IPS-15b (cell line): ENCODE results near the gene FGF22.

ENCODE experiments used
- H3K27me3 ChIP-seq: one replicate; pipeline ENCODE4 v1.6.1; 2013; ENCODE audit warnings: low read length; ENCODE audit not compliant: control insufficient read depth, insufficient read depth
- H3K36me3 ChIP-seq: one replicate; pipeline ENCODE4 v1.6.1; 2013; ENCODE audit warnings: low read length; ENCODE audit not compliant: control insufficient read depth, insufficient read depth
- H3K4me1 ChIP-seq: one replicate; pipeline ENCODE4 v1.6.1; 2013; ENCODE audit warnings: mild to moderate bottlenecking, low read length; ENCODE audit not compliant: control insufficient read depth, insufficient read depth
- H3K4me3 ChIP-seq: one replicate; pipeline ENCODE4 v1.5.1; 2013; ENCODE audit warnings: low read depth, low read length
- H3K9ac ChIP-seq: one replicate; pipeline ENCODE4 v1.6.1; 2013; ENCODE audit warnings: low read depth, mild to moderate bottlenecking, low read length
- H3K9me3 ChIP-seq: one replicate; pipeline ENCODE4 v1.6.1; 2013; ENCODE audit warnings: mild to moderate bottlenecking, low read length; ENCODE audit not compliant: control insufficient read depth, insufficient read depth

FGF22 gene

GRCh38 chr19:609004-609346 is 30.7 kb upstream of the FGF22 start:
- Histone ChIP-seq H3K27me3 (no peaks in the 10 kb centered on the region), H3K4me1 (no peaks in the 10 kb centered on the region), H3K9ac (no peak overlapping the region), H3K36me3 (peaks cover under 1% of the 10 kb centered on the region), H3K4me3 (no peak overlapping the region), H3K9me3 (no peaks in the 10 kb centered on the region)

- Histone ChIP-seq H3K4me1 (no peaks in the 10 kb centered on the region), H3K9ac (no peak overlapping the region), H3K4me3 (no peak overlapping the region)
These were observed 29.4 kb upstream of the FGF22 start for GRCh38 chr19:610071-610800.

GRCh38 chr19:610801-611480 is 28.7 kb upstream of the FGF22 start:
- peaks cover 13% of the 10 kb centered on the region for H3K36me3 ChIP-seq
- no peak overlapping the region for H3K4me3 ChIP-seq
- H3K4me1 ChIP-seq = no peaks in the 10 kb centered on the region
- no peak overlapping the region for H3K9ac ChIP-seq
- no peaks in the 10 kb centered on the region for H3K9me3 ChIP-seq
- H3K27me3 ChIP-seq = no peaks in the 10 kb centered on the region

More at GRCh38 chr19:610071-610800, 29.4 kb upstream of the FGF22 start:
- H3K9me3 ChIP-seq = no peaks in the 10 kb centered on the region
- peaks cover 10% of the 10 kb centered on the region for H3K36me3 ChIP-seq
- no peaks in the 10 kb centered on the region for H3K27me3 ChIP-seq

- no peak overlapping the region for H3K9ac ChIP-seq
- no peaks in the 10 kb centered on the region for H3K4me1 ChIP-seq
- H3K27me3 ChIP-seq = no peaks in the 10 kb centered on the region
These were observed 28.2 kb upstream of the FGF22 start for GRCh38 chr19:611481-611868.

GRCh38 chr19:612941-613340 is 26.7 kb upstream of the FGF22 start:
- peaks cover 17% of the 10 kb centered on the region for H3K36me3 ChIP-seq
- no peaks in the 10 kb centered on the region for H3K4me1 ChIP-seq
- no peaks in the 10 kb centered on the region for H3K27me3 ChIP-seq
- H3K9me3 ChIP-seq = no peaks in the 10 kb centered on the region
- H3K4me3 ChIP-seq = no peak overlapping the region
- no peak overlapping the region for H3K9ac ChIP-seq

More at GRCh38 chr19:611481-611868, 28.2 kb upstream of the FGF22 start:
- Histone ChIP-seq H3K36me3 (peaks cover 13% of the 10 kb centered on the region), H3K4me3 (no peak overlapping the region), H3K9me3 (no peaks in the 10 kb centered on the region)

GRCh38 chr19:613732-614567 is 25.7 kb upstream of the FGF22 start:
- no peaks in the 10 kb centered on the region for H3K9me3 ChIP-seq
- no peak overlapping the region for H3K9ac ChIP-seq
- H3K27me3 ChIP-seq = no peaks in the 10 kb centered on the region
- H3K4me1 ChIP-seq = no peaks in the 10 kb centered on the region
- no peak overlapping the region for H3K4me3 ChIP-seq
- H3K36me3 ChIP-seq = peaks cover 27% of the 10 kb centered on the region

GRCh38 chr19:615619-616018 is 24.1 kb upstream of the FGF22 start:
- no peaks in the 10 kb centered on the region for H3K4me1 ChIP-seq
- no peaks in the 10 kb centered on the region for H3K27me3 ChIP-seq
- H3K4me3 ChIP-seq = no peak overlapping the region
- no peaks in the 10 kb centered on the region for H3K9me3 ChIP-seq
- no peak overlapping the region for H3K9ac ChIP-seq
- peaks cover 41% of the 10 kb centered on the region for H3K36me3 ChIP-seq

- H3K27me3 ChIP-seq = no peaks in the 10 kb centered on the region
- H3K4me3 ChIP-seq = no peak overlapping the region
- H3K9ac ChIP-seq = no peak overlapping the region
- H3K4me1 ChIP-seq = no peaks in the 10 kb centered on the region
- peaks cover 41% of the 10 kb centered on the region for H3K36me3 ChIP-seq
- no peaks in the 10 kb centered on the region for H3K9me3 ChIP-seq
These were observed 23.5 kb upstream of the FGF22 start for GRCh38 chr19:616062-616700.

GRCh38 chr19:616747-617526 is 22.7 kb upstream of the FGF22 start:
- Histone ChIP-seq H3K27me3 (no peaks in the 10 kb centered on the region), H3K4me3 (no peak overlapping the region), H3K36me3 (peaks cover 47% of the 10 kb centered on the region), H3K4me1 (no peaks in the 10 kb centered on the region), H3K9me3 (no peaks in the 10 kb centered on the region), H3K9ac (no peak overlapping the region)

- no peak overlapping the region for H3K4me3 ChIP-seq
- H3K9me3 ChIP-seq = no peaks in the 10 kb centered on the region
- H3K27me3 ChIP-seq = no peaks in the 10 kb centered on the region
- peaks cover 54% of the 10 kb centered on the region for H3K36me3 ChIP-seq
- no peak overlapping the region for H3K9ac ChIP-seq
- no peaks in the 10 kb centered on the region for H3K4me1 ChIP-seq
These were observed 22.0 kb upstream of the FGF22 start for GRCh38 chr19:617551-618246.
